ENCODE results near the gene CD2AP. TPM values are rescaled to one million over a fixed set of nuclear protein-coding genes. Genes with fewer than 3 reads are reported as not detected.

Gene CD2AP
- total RNA-seq, 1 experiment from 2014 or later = 43.8 TPM

DNA sequence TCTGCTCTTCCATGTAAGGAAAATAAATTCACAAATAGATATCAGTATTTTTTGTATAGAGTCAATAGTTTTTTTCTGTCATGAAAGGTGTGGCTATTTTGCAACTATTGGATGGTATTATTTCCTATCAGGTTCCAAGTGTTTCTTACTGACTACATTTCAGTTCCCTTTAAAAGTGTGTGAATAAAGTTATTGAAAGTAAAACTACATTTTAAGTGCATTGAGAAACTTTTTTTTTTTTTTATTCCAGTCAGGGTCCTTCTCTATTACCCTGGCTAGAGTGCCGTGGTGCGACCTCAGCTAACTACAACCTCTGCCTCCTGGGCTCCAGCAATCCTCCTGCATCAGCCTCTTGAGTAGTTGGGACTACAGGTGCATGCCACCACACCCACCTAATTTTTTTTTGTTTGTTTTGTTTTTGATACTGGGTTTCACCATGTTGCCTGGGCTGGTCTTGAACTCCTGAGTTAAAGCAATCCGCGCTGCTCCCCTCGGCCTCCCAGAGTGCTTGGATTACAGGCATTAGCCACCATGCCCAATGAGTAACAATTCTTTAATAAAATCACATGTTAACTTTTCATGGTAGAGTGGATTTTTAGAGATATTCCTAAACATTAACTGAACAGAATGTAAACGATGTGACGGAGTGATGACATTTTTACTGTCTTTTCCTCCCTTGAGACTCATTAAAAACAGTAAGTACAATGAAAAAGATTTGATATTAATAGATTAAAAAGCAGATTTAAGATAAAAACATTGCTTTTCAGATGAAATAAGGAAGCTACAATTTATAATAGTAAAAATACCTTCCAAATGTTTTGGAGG is 151.1 kb downstream of the CD2AP start:
- no peaks in the 10 kb centered on the region for H3K27me3 ChIP-seq (ENCODE audit: insufficient read depth, low read length)
- H3K27ac ChIP-seq (ENCODE audit: low read depth, low read length) = no peak overlapping the region
- H3K4me3 ChIP-seq (replicated peaks in 1 of 2; ENCODE audit: low read depth in 1 of 2, low read length in 2 of 2) = no peak overlapping the region
- H3K79me2 ChIP-seq (ENCODE audit: insufficient read depth, low read length) = no peaks in the 10 kb centered on the region
- intact Hi-C loops (cut with micrococcal nuclease) = no loop called here
- H3K4me1 ChIP-seq (ENCODE audit: control insufficient read depth in 1 of 2, insufficient read depth in 2 of 2, low read length in 2 of 2) = no peaks in the 10 kb centered on the region
- ATAC-seq (no peak), DNase-seq (ENCODE audit: low read depth, low spot score) (no peak)
- POLR2A ChIA-PET = no interaction called here
- H3K9me3 ChIP-seq (ENCODE audit: control insufficient read depth in 1 of 2, insufficient read depth in 1 of 2, low read depth in 1 of 2, low read length in 2 of 2) = no peaks in the 10 kb centered on the region
- no peaks in the 10 kb centered on the region for H3K9me2 ChIP-seq (ENCODE audit: insufficient read depth)
- H3K4me2 ChIP-seq (ENCODE audit: low read length) = no peak overlapping the region
- BruUV-seq (replicated peaks) = no TSS peak
- RAD21 ChIA-PET (ENCODE audit: low non-redundant PET in 1 of 2, low total read pairs in 2 of 2, uncharacterized antibody in 2 of 2, unreplicated experiment in 2 of 2) = no interaction called here
- H3K36me3 ChIP-seq (ENCODE audit: control insufficient read depth in 1 of 2, insufficient read depth in 2 of 2, low read length in 2 of 2) = peaks cover 0 to 5% of the 10 kb centered on the region in 2 experiments; a peak in 2 of 4 replicates
- no peak overlapping the region for H3K9ac ChIP-seq (ENCODE audit: low read length)
- no peak overlapping the region for H2AFZ ChIP-seq (ENCODE audit: low read depth, low read length, poor library complexity, severe bottlenecking)
- H4K20me1 ChIP-seq (ENCODE audit: insufficient read depth) = no peaks in the 10 kb centered on the region
- TF ChIP-seq, protein P1, sequence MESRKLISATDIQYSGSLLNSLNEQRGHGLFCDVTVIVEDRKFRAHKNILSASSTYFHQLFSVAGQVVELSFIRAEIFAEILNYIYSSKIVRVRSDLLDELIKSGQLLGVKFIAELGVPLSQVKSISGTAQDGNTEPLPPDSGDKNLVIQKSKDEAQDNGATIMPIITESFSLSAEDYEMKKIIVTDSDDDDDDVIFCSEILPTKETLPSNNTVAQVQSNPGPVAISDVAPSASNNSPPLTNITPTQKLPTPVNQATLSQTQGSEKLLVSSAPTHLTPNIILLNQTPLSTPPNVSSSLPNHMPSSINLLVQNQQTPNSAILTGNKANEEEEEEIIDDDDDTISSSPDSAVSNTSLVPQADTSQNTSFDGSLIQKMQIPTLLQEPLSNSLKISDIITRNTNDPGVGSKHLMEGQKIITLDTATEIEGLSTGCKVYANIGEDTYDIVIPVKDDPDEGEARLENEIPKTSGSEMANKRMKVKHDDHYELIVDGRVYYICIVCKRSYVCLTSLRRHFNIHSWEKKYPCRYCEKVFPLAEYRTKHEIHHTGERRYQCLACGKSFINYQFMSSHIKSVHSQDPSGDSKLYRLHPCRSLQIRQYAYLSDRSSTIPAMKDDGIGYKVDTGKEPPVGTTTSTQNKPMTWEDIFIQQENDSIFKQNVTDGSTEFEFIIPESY (IDR thresholded peaks at IDR 0.05; ENCODE audit: extremely low read depth, insufficient replicate concordance, low read length) = no peak
- TF ChIP-seq SP1 (IDR thresholded peaks at IDR 0.05; ENCODE audit: low read depth) (no peak), ZNF274 (IDR thresholded peaks at IDR 0.05; ENCODE audit: low read depth, low read length) (no peak), EGR1 (IDR thresholded peaks at IDR 0.05; ENCODE audit: low read depth) (no peak), CBX3 (IDR thresholded peaks at IDR 0.05; ENCODE audit: low read depth) (no peak), FOSL1 (IDR thresholded peaks at IDR 0.05; ENCODE audit: low read depth) (no peak), YY1 (IDR thresholded peaks at IDR 0.05; ENCODE audit: extremely low read depth, insufficient replicate concordance, low read depth, low read length) (no peak), POLR2A (IDR thresholded peaks at IDR 0.05; ENCODE audit: borderline replicate concordance, extremely low read depth, insufficient read depth, insufficient read length) (no peak), TCF7L2 (IDR thresholded peaks at IDR 0.05; ENCODE audit: borderline replicate concordance, extremely low read depth, insufficient read depth, insufficient read length) (no peak), CEBPB (IDR thresholded peaks at IDR 0.05; ENCODE audit: low read depth) (no peak), EZH2 (IDR thresholded peaks at IDR 0.05) (no peak), EZH2phosphoT487 (IDR thresholded peaks at IDR 0.05; ENCODE audit: borderline replicate concordance) (no peak), SRF (IDR thresholded peaks at IDR 0.05; ENCODE audit: low read depth) (no peak), SIN3A (IDR thresholded peaks at IDR 0.05; ENCODE audit: low read depth) (no peak), POLR2AphosphoS5 (IDR thresholded peaks at IDR 0.05; ENCODE audit: low read depth, low read length) (no peak)
- TF ChIP-seq, protein P2, sequence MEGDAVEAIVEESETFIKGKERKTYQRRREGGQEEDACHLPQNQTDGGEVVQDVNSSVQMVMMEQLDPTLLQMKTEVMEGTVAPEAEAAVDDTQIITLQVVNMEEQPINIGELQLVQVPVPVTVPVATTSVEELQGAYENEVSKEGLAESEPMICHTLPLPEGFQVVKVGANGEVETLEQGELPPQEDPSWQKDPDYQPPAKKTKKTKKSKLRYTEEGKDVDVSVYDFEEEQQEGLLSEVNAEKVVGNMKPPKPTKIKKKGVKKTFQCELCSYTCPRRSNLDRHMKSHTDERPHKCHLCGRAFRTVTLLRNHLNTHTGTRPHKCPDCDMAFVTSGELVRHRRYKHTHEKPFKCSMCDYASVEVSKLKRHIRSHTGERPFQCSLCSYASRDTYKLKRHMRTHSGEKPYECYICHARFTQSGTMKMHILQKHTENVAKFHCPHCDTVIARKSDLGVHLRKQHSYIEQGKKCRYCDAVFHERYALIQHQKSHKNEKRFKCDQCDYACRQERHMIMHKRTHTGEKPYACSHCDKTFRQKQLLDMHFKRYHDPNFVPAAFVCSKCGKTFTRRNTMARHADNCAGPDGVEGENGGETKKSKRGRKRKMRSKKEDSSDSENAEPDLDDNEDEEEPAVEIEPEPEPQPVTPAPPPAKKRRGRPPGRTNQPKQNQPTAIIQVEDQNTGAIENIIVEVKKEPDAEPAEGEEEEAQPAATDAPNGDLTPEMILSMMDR (IDR thresholded peaks at IDR 0.05 in 2 of 3, conservative IDR thresholded peaks at IDR 0.05 in 1 of 3; ENCODE audit: borderline replicate concordance in 1 of 3, insufficient read depth in 1 of 3, low read depth in 2 of 3, low read length in 2 of 3) = no peak
- CTCF ChIA-PET = interaction anchor here (1.1 to 3.9 kb wide), 2 partner anchors 106 to 152 kb away, joined by 5 to 55 read pairs; no protein-coding TSS in a partner anchor
